ENCODE results near the gene RAB13. TPM values are rescaled to one million over a fixed set of nuclear protein-coding genes. Genes with fewer than 3 reads are reported as not detected.

The RAB13 gene
- total RNA-seq: 30.9 and 105 TPM in 2 replicates

GRCh38 chr1:153985941-153986761, at the start of gene RAB13:
RAB13 (minus strand) TSS chr1:153986339; CDS start chr1:153986236, 103 bp downstream.

GRCh38 chr1:153990468-153991150, 4.5 kb upstream of the RAB13 start, which contains the start of gene RPS27:
RPS27 (plus strand) TSS chr1:153990762; CDS start chr1:153990797, 35 bp downstream.

GRCh38 chr1:153977250-153978240, 8.6 kb downstream of the RAB13 start, which contains the start of gene JTB:
JTB (minus strand) TSS chr1:153977674; CDS start chr1:153977252, 422 bp downstream.

DNA sequence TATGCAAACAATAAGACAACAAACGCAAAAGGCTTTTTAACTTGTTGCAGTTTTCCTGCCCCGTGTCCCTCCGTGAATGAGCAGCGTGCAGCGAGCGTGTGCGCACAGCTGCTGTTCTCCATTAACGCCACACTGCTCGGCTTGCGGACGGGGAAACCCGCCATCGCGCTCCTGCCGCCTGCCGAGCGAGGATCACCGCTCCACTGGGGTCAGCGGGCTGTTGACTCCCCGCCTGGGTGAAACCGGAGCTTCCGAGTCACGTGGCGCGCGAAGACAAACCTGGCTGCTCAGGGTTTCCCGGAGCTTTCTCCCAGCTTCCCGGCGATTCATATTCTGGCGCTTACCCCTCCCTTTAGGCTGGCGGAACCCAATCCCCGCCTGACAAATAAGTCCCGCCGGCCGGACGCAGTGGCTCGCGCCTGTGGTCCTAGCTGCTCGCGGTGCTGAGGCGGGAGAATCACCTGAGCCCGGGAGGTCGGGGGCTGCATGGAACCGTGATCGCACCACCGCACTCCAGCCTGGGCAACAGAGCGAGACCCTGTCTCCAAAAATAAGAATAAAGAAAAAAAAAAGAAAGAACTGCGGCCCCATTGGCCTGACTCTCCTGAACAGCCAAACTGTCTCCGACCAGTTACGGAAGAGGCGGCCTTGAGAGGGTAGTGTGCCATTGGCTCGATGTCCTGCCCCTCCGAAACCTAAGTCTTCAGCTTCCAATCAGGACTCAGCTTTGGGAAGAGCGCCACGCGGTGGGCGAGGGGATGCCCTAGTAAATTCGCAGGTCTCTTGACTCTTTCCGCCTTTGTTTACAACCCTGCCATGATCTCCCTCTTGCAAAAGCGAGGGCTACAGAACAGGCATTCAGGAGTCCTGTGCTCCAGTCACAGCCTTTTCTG, 18.8 kb downstream of the RAB13 start, which contains the start of gene CREB3L4:
Gene CREB3L4, plus strand, starts transcription at position 796 of the 893 bp plus-strand sequence. CDS start 624 bp downstream, outside the sequence.

DNA sequence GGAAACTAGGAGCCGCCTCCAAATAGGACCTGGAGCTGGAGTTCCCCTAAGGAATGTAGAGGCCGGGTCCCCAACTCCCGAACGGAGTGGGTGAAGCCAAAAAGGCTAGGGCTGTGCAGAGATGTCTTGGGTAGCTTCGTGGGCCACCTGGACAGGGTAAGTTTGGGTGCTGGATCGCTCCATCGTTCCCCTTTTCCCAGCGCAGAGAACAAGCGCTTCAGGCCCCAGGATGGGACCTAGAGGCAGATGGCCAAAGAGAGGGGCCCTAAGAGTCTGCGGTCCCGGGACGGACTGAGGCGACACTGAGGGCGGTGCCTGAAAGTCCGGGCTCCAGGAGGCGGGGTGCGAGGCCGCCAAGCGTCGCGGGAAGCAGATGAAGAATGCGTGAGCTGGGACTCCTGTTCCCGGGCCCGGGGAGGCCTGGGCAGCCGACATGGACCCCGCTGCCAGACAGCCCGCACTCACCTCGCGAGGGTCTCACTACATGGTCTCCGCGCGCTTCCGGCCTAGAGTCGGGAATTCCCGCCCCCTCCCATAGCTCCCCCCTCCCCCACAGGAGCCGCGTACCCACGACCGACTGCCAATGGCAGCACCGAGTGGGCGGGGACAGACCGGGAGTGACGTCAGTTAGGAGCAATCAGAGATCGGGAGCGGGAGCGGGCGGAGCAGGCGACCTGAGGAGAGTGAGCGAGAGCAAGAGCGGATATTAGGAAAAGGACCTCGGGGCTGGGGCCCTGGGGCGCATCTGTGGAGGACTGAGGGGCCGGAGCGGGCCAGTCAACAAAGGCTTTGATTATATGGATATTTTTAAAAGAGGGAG, 22.9 kb downstream of the RAB13 start, which contains the start of gene SLC39A1:
Gene SLC39A1, minus strand, starts transcription at position 508 of the 820 bp plus-strand sequence. CDS start 822 bp downstream, outside the sequence.

GRCh38 chr1:153958111-153958960, 27.8 kb downstream of the RAB13 start, which contains the start of gene CRTC2:
CRTC2 (minus strand) TSS chr1:153958612; CDS start chr1:153958497, 115 bp downstream.

DNA sequence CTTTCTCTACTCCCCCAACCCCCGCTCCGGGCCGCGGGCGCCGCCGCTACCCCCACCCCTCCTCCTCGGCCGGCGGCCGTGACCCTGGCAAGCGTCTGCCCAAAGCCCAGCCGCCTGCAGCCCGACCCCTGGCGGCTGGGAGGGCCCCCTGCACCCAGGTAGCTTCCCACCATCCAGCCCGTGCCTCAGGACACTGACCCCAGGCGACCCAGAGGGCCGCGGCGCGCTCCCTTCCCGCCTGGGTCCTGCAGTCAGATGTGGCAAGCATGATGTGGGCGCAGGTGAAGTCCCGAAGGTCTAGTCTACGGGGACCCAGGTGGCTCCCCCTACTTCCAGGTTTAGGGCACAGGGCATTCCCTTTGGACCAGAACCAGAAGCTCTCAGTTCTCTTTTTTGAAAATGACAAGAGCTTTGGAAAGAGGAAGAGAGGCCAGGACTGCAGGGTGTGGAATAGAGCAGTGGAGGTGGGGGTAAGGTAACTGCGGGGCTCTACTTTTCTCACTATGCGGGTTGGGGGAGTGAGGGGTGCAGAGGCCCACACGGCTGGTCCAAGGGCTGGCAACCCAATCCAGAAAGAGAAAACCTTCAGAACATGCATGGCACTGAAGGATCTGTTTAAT, 39.4 kb downstream of the RAB13 start, which contains the start of gene DENND4B:
Gene DENND4B, minus strand, starts transcription at position 97 of the 620 bp plus-strand sequence. CDS start 2,344 bp downstream, outside the sequence.

Small RNA genes lying within 50 kb of the gene (small RNA-seq; reads per million reads assigned to genes)
- not detected for gene MIR6737 (ENCODE audit: low replicate concordance)

Other genes starting within 250 kb of the RAB13 start
- 6.7 and 15.3 TPM in 2 replicates for gene SLC27A3, start 210.9 kb downstream of the RAB13 start, total RNA-seq
- gene GATAD2B, start 63.4 kb downstream of the RAB13 start, total RNA-seq: 7.3 and 11.4 TPM in 2 replicates
- gene DENND4B, start 39.6 kb downstream of the RAB13 start, total RNA-seq: 26.9 and 28.2 TPM in 2 replicates
- 7.7 and 8.3 TPM in 2 replicates for gene CRTC2, start 27.7 kb downstream of the RAB13 start, total RNA-seq
- 117 and 125 TPM in 2 replicates for gene SLC39A1, start 22.8 kb downstream of the RAB13 start, total RNA-seq
- gene CREB3L4, start 18.4 kb downstream of the RAB13 start, total RNA-seq: 7.2 and 11.6 TPM in 2 replicates
- gene JTB, start 8.7 kb downstream of the RAB13 start, total RNA-seq: 109 and 147 TPM in 2 replicates
- 955 and 1,777 TPM in 2 replicates for gene RPS27, start 4.4 kb upstream of the RAB13 start, total RNA-seq
- under 0.01 TPM in 2 replicates for gene NUP210L, start 168.7 kb upstream of the RAB13 start, total RNA-seq
- 439 and 952 TPM in 2 replicates for gene TPM3, start 205.8 kb upstream of the RAB13 start, total RNA-seq
- gene CFAP141, start 220.0 kb upstream of the RAB13 start, total RNA-seq: not detected in 2 replicates
- gene UBAP2L, start 234.6 kb upstream of the RAB13 start, total RNA-seq: 77.5 and 104 TPM in 2 replicates